Measurements from ENCODE around the gene FANCD2OS.
"Not testable (repeated sequence)": the region's sequence is repeated elsewhere in the genome, so short reads cannot be mapped to it uniquely, and the experiment has no call there.

The FANCD2OS gene, protein sequence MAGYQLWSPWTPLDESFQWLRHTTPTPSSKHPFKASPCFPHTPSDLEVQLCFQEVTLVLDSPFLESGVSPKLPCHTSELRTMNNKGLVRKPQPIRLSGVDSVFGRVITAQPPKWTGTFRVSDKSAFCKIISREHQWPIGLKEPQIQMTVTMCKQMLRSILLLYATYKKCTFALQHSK

DNA sequence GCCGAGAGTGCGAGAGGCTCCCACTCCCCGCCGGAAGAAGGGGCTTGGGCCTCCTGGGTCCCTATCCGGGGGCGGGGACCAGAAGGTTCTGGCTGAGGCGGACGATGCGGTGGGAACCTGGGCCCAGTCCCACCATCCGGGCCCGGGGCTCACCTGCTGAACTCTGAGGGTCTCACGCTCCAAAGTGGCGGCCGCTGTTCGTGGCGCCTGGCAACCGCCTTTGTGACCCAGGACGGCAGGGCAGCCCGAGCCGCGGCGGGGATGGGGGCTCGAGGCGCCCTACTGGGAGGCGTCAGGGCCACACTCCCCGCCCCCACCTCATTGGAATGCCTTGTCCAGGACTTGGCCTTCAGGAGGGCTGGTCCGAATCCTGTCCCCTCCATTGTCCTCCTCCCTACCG is at the start of gene FANCD2OS:
TSS of gene FANCD2OS (minus strand) at position 165 of the 400 bp plus-strand sequence. CDS start 3,481 bp downstream, outside the sequence.
- DNase-seq: no peak

DNA sequence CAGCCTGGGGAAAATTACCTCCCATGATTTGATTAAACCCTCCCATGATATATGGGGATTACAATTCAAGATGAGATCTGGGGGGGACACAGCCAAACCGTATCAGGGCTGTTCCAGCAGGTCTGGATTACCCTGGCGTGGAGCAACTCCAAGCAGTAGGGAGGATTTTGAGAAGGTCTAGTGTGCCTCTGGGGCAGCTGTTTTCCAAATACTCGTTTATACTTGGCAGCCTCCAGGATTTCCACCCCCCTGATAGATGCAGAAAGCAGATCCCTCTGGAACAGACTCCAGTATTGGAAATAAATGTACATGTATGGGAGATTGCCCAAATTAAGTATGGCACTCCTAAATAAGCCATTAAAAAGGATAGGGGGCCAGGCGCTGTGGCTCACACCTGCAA is 49.0 kb upstream of the FANCD2OS start:
- no peak for DNase-seq

DNA sequence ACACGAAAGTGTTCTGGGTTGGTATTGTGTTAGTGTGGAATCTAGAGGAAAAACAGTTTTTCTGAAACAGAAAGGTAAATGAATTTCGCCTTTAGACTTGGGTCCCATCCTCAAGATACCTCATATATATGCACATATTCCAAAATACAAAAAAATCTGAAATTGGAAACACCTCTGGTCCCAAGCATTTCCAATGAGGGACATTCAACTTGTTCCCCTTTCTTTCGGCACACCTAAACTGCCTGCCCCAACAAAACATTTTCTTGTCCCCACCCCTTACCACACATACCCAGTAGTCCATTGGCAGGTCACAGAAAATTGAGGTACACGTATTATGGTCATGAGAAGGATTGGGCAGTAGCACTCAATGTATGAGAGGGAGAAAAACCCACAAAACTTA is 47.6 kb upstream of the FANCD2OS start:
- no peak for DNase-seq

DNA sequence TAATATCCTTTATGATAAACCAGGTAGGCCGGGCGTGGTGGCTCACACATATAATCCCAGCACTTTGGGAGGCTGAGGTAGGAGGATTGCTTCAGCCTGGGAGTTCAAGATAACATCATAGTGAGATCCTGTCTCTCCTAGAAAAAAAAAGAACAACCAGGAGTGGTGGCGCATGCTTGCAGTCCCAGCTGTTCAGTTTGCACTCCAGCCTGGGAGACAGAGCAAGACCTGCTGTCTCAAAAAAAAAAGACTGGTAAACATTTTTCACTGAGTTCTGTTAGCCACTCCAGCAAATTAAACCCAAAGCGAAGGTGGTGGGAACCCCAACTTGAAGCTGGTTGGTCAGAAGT is 47.0 kb upstream of the FANCD2OS start:
- no peak for DNase-seq

DNA sequence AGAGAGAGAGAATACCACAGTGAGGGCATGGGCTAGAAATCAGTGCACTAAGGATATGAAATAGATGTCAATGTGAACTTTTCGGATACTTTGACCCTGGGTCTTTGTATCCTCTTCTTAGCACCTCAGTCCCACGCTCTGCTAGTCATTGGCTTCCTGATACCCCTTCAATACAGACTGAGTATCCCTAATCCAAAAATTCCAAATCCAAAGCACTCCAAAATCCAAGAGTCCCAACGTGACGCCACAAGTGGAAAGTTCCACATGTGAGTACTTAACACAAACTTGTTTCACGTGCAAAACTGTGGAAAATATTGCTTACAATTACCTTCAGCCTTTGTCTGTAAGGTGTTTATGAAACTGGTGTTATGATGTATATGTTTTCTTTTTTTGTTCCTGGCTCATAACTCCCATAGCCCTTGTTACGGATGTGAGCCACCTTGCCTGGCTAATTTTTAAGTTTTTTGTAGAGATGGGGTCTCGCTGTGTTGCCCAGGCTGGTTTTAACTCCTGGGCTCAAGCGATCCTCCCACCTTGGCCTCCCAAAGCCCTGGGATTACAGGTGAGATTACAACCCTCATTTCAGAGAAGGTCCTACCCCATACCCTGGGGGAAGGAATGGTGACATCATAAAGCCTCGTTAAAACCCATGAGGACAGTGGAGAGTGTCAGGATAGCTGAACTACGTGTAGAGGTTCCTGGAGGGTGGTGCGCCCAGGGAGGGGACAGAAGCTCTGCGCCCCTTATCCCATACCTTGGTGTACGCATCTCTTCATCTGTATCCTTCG is 46.5 kb upstream of the FANCD2OS start:
- no peak for DNase-seq

DNA sequence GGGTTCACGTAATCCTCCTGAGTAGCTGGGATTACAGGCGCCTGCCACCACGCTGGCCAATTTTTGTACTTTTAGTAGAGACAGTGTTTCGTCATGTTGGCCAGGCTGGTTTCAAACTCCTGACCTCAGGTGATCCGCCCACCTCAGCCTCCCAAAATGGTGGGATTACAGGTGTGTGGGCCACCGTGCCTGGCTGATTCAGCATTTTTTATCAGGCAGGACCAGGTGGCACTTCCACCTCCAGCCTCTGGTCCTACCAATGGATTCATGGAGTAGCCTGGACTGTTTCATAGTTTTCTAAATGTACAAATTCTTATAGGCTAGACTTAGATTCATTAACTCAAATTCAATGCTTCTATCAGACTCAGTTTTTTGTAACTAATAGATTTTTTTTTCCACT is 42.9 kb upstream of the FANCD2OS start:
- DNase-seq: no peak

DNA sequence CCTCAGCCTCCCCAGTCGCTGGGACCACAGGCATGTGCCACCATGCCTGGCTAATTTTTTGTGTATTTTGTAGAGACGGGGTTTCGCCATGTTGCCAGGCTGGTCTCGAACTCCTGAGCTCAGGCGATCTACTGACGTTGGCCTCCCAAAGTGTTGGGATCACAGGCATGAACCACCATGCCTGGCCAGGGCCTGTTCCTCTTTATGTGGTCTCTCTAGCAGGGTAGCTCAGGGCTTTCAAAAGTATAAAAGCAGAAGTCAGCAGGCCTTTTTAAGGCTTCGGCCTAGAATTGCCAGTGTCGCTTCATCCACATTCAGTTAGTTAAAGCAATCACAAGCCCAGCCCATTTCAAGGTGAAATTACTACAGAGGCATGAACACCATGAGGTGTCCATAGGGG is 41.2 kb upstream of the FANCD2OS start:
- DNase-seq: no peak

DNA sequence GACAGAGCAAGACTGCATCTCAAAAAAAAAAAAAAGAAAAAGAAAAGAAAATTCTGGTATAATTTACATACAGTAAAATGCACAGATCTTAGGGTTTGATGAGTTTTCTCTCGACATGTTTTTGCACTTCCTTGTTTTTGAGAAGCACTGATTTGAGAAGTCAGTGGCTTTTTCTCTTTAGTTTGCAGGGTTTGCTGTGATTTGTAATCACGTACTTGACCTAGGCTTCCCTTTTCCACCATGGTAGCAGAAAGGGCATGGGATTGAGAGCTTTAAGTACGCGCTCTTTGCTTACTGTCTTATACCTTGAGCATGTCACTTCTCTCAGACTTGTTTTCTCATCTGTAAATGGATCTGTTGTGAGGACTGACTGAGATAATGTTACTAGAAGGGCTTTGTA is 37.6 kb upstream of the FANCD2OS start:
- no peak for DNase-seq

DNA sequence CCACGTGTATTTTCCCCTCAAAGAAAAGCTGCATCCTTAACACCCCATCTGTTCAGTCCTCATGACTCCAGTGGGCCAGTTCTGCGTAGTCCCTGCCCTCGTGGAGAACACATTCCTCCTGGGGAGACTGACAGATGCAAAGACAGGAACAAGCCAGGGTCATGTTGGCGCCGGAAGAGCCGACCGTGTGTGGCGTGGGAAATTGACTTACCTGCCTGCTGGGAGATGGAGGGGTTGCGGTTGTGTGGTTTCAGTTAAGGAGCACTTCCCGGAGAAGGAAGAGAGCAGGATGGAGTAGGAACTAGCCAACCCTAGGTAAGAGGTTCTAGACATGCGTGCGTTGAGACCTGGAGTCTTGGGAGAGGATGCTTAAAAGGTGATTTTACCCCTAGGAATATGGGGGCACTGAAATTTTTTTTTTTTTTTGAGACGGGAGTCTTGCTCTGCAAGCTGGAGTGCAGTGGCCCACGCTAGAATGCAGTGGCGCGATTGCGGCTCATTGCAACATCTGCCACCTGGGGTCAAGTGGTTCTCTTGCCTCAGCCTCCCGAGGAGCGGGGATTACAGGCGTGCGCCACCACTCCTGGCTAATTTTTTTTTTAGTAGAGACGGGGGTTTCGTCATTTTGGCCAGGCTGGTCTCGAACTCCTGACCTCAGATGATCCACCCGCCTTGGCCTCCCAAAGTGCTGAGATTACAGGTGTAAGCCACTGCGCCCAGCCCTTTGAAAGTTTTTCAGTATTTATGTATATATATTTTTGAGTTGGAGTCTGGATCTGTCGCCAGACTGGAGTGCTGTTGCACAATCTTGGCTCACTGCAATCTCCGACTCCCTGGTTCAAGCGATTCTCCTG is 34.9 kb upstream of the FANCD2OS start:
- peak in 1 of 2 experiments; percentile 26 for DNase-seq

DNA sequence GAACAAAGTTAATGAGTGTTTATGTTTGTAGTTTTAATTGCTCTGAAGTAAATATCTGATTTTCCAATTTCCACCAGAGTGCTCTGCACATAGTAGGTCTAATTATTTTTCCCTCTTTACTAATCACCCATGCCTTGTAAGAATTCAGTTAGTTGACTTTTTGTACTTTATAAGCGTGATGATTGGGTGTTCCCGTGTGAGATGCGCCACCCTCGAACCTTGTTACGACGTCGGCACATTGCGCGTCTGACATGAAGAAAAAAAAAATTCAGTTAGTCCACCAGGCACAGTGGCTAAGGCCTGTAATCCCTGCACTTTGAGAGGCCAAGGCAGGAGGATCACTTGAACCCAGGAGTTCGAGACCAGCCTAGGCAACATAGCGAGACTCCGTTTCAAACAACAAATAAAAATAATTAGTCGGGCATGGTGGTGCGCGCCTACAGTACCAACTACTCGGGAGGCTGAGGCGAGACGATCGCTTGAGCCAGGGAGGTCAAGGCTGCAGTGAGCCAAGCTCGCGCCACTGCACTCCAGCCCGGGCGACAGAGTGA is 33.0 kb upstream of the FANCD2OS start:
- no peak for DNase-seq

DNA sequence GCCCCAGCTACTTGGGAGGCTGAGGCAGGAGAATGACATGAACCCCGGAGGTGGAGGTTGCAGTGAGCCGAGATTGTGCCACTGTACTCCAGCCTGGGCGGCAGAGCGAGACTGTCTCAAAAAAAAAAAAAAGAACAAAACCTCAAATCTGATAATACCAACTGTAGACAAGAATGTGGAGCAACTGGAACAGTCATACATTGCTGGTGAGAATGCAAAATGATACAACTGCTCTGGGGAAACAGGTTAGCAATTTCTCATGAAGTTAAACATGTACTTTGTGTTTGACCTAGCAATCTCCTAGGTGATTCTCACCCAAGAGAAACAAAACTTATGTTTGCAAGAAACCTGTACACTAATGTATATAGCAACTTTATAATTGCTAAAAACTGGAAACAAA is 29.1 kb upstream of the FANCD2OS start:
- no peak for DNase-seq

DNA sequence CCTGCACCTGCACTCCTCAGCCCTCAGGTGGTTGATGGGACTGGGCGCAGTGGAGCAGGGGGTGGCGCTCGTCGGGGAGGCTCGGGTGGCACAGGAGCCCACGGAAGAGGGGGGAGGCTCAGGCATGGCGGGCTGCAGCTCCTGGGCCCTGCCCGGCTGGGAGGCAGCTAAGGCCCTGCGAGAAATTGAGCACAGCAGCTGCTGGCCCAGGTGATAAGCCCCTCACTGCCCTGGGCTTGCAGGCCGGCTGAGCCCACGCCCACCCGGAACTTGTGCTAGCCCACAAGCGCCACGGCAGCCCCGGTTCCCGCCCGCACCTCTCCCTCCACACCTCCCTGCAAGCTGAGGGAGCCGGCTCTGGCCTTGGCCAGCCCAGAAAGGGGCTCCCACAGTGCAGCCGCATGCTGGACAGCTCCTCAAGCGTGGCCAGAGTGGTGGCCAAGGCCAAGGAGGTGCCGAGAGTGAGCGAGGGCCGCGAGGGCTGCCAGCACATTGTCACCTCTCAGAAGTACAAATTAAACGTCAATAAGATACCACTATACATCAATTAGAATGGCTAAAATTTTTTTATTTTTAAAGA is 28.5 kb upstream of the FANCD2OS start:
- no peak for DNase-seq

DNA sequence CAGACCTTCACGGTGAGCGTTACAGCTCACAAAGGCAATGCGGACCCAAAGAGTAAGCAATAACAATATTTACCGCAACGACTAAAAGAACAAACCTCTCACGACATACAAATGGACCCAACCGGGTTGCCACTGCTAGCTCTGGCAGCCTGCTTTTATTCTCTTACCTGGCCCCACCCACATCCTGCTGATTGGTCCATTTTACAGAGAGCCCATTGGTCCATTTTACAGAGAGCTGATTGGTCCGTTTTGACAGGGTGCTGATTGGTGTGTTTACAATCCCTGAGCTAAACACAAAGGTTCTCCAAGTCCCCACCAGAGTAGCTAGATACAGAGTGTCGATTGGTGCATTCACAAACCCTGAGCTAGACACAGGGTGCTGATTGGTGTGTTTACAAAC is 27.8 kb upstream of the FANCD2OS start:
- not testable (repeated sequence) for DNase-seq

DNA sequence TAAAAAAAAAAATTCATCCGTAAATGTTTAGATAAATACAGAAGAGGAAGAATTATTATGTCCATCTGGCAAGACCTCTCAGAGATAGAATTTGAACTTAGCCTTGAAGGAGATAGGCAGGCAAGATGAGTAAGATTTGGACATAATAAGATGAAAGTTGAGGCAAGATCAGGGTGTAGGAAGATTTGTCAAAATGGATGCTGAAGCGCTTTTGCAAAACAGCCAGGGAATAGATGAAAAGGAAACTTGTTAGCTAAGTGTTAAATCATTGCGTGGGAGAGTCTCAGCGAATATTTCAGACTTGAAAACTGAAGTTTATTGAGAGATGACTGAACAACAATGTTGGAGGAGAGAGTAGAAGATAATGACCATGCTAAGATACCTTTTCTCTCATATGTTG is 14.7 kb upstream of the FANCD2OS start:
- no peak for DNase-seq

DNA sequence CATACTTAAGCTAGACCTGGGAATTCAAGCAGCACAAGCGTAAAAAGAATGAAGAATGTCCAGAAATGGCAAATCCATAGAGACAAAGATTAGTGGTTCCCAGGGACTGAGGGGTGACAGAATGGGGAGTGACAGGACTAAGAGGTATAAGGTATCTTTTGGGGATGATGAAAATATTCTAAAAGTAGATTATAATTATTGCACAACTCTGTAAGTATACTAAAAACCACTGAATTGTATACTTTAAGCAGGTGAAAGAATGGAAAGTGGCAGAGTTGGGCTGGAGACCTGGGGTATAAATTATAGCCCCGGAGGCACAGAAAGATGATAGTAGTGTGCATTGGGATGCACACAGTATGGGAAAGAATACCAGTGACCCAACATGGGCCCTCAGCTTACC is 13.0 kb upstream of the FANCD2OS start:
- DNase-seq: no peak

DNA sequence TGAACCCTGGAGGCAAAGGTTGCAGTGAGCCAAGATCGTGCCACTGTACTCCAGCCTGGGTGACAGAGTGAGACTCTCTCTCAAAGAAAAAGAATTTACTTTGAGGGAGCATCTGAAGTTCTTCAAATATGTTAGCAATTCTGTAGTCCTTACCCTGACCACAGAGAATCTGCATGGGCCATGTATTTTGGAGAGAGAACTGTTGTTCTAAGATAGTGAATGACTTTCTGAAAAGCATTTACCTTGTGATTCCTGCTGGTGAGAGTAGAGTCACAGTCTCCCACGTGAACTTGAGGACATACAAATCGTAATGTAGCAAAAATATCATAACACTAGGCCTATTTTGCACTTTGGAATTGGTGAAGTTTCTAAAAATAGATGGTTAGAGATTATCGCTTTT is 11.3 kb upstream of the FANCD2OS start:
- no peak for DNase-seq

DNA sequence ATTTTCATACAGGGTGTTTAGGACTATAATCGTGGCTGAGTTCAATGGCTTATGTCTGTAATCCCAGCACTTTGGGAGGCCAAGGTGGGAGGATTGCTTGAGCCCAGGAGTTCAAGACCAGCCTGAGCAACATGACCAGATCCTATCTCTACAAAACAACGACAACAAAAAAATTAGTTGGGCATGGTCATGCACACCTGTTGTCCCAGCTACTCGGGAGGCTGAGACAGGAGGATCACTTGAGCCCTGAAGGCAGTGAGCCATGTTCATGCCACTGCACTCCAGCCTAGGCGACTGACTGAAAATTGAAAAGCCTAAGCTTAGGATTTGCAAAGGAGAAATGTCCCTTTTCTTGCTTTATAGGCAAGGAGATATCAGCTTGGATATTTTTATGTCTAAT is 8.9 kb upstream of the FANCD2OS start:
- DNase-seq: no peak

DNA sequence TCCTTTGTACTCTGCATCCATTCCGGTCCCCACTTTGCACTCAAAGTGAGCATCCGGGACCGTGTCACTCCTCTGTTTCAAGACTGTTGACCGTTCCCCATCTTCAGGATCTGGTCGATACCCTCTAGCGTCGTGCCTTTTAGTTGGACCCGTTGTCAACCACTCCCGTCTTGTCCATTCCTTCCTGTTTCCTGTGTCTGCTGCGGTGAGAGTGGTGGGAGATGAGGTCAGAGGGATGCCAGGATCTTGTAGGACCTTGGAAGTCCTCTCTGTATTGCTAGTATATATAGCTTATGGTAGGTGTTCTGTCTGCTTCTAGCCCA is 8.0 kb upstream of the FANCD2OS start:
- DNase-seq: no peak

DNA sequence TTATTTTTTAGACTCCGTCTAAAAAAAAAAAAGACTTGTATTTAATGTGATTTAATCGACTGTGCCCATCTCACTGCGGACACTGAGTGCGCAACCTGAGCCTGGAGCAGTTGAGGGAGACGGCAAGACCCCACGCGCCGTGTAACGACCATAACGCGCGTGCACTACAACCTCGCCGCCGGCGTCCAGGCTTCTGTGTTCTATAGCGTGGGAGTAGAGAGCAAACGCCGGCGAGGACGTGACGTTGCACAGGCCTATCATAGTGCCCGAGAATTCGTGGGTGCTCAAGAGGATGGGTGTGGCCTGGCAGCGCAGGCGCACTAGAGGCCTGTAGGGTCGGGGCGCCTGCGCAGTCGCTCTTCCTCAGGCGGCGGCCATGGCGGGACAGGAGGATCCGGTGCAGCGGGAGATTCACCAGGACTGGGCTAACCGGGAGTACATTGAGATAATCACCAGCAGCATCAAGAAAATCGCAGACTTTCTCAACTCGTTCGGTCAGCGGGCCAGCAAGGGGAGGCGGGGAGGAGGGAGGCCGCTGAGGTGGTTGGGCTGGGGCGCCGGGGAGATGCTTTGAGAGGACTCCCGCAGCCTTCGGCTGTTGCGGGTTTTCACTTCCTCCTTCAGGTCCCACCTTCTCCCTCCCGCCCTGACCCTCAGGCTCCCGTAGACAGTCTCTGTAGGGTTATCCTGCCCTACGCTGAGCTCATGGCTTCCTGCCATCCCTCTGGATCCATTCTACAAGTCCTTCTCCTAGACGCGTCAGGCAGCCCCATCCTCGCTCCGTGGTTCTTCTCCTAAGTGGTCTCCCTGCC is 7.5 kb upstream of the FANCD2OS start, which contains the start of gene BRK1:
TSS of gene BRK1 (plus strand) at position 350 of the 812 bp plus-strand sequence. CDS start at position 377, 27 bp downstream.
- peak; percentile 70 to 86 for DNase-seq

DNA sequence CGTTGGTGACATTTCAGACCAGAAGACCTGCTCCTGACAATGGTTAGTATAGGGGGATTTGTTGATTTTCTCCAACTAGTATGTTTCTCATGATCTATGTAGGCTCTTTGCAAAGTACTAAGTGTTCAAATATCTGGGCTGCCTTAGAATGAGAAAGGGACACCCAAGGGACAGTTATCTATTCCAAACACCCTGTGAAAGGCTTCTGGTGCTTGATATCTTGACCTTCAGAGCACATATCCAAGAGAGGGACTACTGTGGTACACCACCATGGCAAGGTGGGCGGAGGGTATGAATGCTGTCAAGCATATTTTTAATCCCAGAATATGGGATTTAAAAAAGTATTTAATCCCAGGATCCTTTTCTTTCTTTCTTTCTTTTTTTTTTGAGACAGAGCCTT is 1.1 kb downstream of the FANCD2OS start:
- no peak for DNase-seq

DNA sequence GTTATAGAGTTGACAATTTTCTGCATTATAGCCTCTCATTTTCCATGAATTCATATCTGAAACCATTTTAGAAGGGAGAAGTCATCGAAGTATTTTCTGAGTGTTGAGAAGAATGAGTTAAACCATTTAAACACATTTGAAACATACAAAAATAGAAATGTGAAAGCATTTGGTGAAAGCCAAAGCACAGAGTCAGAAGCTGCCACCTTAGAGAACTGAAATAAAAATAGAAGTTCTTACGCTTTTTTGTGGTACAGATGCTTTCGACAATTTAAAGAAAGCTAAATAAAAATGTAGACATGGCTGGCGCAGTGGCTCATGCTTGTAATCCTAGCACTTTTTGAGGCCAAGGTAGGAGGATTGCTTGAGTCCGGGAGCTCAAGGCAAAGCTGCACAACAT is 9.0 kb downstream of the FANCD2OS start:
- DNase-seq: no peak

DNA sequence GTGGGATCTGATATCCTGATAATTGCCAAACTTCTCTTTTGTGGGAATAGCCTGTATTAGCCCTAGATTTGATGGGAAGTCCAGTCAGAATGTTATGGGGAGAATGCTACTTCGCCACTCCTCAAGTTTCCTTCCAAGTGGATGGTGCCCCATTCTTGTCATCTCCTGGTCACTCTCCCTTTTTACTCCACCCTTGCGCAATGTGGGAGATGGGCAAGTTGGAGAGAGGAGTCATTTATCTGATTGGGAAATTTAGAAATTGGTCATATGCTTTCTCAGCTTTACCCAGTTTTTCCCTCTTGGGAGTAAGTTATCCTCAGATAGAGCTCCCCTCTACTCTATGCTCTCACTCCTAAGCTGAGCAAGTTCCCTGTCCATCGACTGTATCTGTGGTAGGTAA is 14.4 kb downstream of the FANCD2OS start:
- no peak for DNase-seq
